A673 (cell line): ENCODE data around the gene VPS13D. TPM values are rescaled to one million over a fixed set of nuclear protein-coding genes. Genes with fewer than 3 reads are reported as not detected.

Experiments
- BruUV-seq: library from RNA; stranded (reverse); fragments of 400-500 nt; replicated peaks from 2 replicates; lab custom pipeline; 2021; lab: Mats Ljungman, UMichigan
- CTCF ChIA-PET: fragments of 300-600 bp; sonication (Branson Sonifier 250); formaldehyde crosslinking; loops from one replicate; lab custom pipeline; 2022; ENCODE audit warnings: antibody characterized with exemption; lab: Charles Lee
- POLR2A ChIA-PET: fragments of 300-600 bp; sonication (Branson Sonifier 250); formaldehyde crosslinking; loops from one replicate; lab custom pipeline; 2022; ENCODE audit warnings: antibody characterized with exemption; ENCODE audit not compliant: low non-redundant PET; lab: Charles Lee
- DNase-seq: peaks from one replicate; pipeline ENCODE4 v3.0.0-alpha.2; 2015; ENCODE audit warnings: low spot score
- H3K27ac ChIP-seq: fragments of 200-600 bp; sonication (generic); 2 replicates; pipeline ENCODE4 v1.5.1; 2016; ENCODE audit warnings: mixed run types, low read depth, mild to moderate bottlenecking, mixed read lengths, antibody characterized with exemption, low read length; ENCODE audit not compliant: poor library complexity, severe bottlenecking
- H3K27me3 ChIP-seq: fragments of 200-600 bp; sonication (generic); replicated peaks from 2 replicates; pipeline ENCODE4 v1.6.1; 2017; ENCODE audit warnings: mixed run types, low read depth, mild to moderate bottlenecking, mixed read lengths, antibody characterized with exemption, low read length; ENCODE audit not compliant: insufficient read depth, poor library complexity
- H3K36me3 ChIP-seq: fragments of 200-600 bp; sonication (generic); 2 replicates; pipeline ENCODE4 v1.6.1; 2016; ENCODE audit warnings: mixed run types, mild to moderate bottlenecking, mixed read lengths, antibody characterized with exemption, low read length; ENCODE audit not compliant: insufficient read depth, poor library complexity, severe bottlenecking
- H3K4me1 ChIP-seq: fragments of 200-600 bp; sonication (generic); 2 replicates; pipeline ENCODE4 v1.6.1; 2017; ENCODE audit warnings: mixed run types, mild to moderate bottlenecking, mixed read lengths, antibody characterized with exemption, low read length; ENCODE audit not compliant: insufficient read depth, poor library complexity, severe bottlenecking
- H3K4me3 ChIP-seq: fragments of 200-600 bp; sonication (generic); 2 replicates; pipeline ENCODE4 v1.5.1; 2016; ENCODE audit warnings: low read depth, mixed run types, mild to moderate bottlenecking, mixed read lengths, low read length; ENCODE audit not compliant: poor library complexity, severe bottlenecking
- H3K9me3 ChIP-seq: fragments of 200-600 bp; sonication (generic); 2 replicates; pipeline ENCODE4 v1.6.1; 2016; ENCODE audit warnings: mixed run types, low read depth, mild to moderate bottlenecking, mixed read lengths, antibody characterized with exemption, low read length; ENCODE audit not compliant: poor library complexity, severe bottlenecking
- CTCF ChIP-seq: fragments of 300-800, 200-600 bp; sonication (generic); conservative IDR thresholded peaks from 2 replicates; pipeline ENCODE4 v1.5.1; 2017; ENCODE audit warnings: low read depth, mild to moderate bottlenecking, antibody characterized with exemption, low read length, moderate library complexity, mixed read lengths
- EZH2 ChIP-seq: fragments of 200-600 bp; sonication (generic); IDR thresholded peaks from 2 replicates; pipeline ENCODE4 v1.6.1; 2017; ENCODE audit warnings: borderline replicate concordance, low read depth, mild to moderate bottlenecking, mixed read lengths, antibody characterized with exemption, low read length; ENCODE audit not compliant: poor library complexity, severe bottlenecking
- intact Hi-C: fragments of 100-400 bp; cut with micrococcal nuclease; formaldehyde crosslinking; loops from one replicate; pipeline ENCODE4 v1.10.0; 2022; ENCODE audit not compliant: unreplicated experiment
- total RNA-seq: library from RNA; stranded (reverse); gene quantifications from 2 replicates; pipeline ENCODE4 v1.2.3, GENCODE V29; 2021

The VPS13D gene
- total RNA-seq, 1 experiment from 2014 or later = 32.5 TPM

- CTCF ChIA-PET = no interaction called here
- BruUV-seq = no TSS peak
- no peaks in the 10 kb centered on the region for H3K9me3 ChIP-seq
- no peaks in the 10 kb centered on the region for H3K36me3 ChIP-seq
- intact Hi-C loops = no loop called here
- no peaks in the 10 kb centered on the region for H3K4me1 ChIP-seq
- H3K27me3 ChIP-seq = no peaks in the 10 kb centered on the region
- no peak overlapping the region for H3K4me3 ChIP-seq
- no peak overlapping the region for H3K27ac ChIP-seq
- DNase-seq = no peak
- no peak for TF ChIP-seq CTCF
- TF ChIP-seq EZH2 = no peak
- POLR2A ChIA-PET = no interaction called here
These were observed 302.8 kb downstream of the VPS13D start for GRCh38 chr1:12532405-12533315.

- ChIA-PET POLR2A (no interaction called here), CTCF (no interaction called here)
- BruUV-seq = no TSS peak
- no peaks in the 10 kb centered on the region for H3K36me3 ChIP-seq
- no peaks in the 10 kb centered on the region for H3K9me3 ChIP-seq
- no peaks in the 10 kb centered on the region for H3K4me1 ChIP-seq
- no peak overlapping the region for H3K4me3 ChIP-seq
- H3K27ac ChIP-seq = no peak overlapping the region
- intact Hi-C loops = no loop called here
- TF ChIP-seq CTCF = no peak
- TF ChIP-seq EZH2 = no peak
- no peaks in the 10 kb centered on the region for H3K27me3 ChIP-seq
- no peak for DNase-seq
These were observed 306.3 kb downstream of the VPS13D start for GRCh38 chr1:12536023-12536639.

GRCh38 chr1:12537294-12537693 is 307.5 kb downstream of the VPS13D start:
- no peak overlapping the region for H3K27ac ChIP-seq
- H3K9me3 ChIP-seq = no peaks in the 10 kb centered on the region
- no peaks in the 10 kb centered on the region for H3K36me3 ChIP-seq
- CTCF ChIA-PET = no interaction called here
- BruUV-seq = no TSS peak
- DNase-seq = no peak
- no peak overlapping the region for H3K4me3 ChIP-seq
- H3K4me1 ChIP-seq = no peaks in the 10 kb centered on the region
- TF ChIP-seq CTCF (no peak), EZH2 (no peak)
- POLR2A ChIA-PET = no interaction called here
- no peaks in the 10 kb centered on the region for H3K27me3 ChIP-seq
- intact Hi-C loops = no loop called here
